GM18909 (cell line): ENCODE results near the gene DCAF5.
A peak's percentile ranks its signal among the peaks of the same experiment; 100 is the strongest.

Experiments used
- ATAC-seq: cut with Tn5 transposase; IDR thresholded peaks from one replicate; pipeline ENCODE4 v1.9.1; 2021; ENCODE audit warnings: mild to moderate bottlenecking; ENCODE audit not compliant: unreplicated experiment, poor library complexity

DCAF5 gene

DNA sequence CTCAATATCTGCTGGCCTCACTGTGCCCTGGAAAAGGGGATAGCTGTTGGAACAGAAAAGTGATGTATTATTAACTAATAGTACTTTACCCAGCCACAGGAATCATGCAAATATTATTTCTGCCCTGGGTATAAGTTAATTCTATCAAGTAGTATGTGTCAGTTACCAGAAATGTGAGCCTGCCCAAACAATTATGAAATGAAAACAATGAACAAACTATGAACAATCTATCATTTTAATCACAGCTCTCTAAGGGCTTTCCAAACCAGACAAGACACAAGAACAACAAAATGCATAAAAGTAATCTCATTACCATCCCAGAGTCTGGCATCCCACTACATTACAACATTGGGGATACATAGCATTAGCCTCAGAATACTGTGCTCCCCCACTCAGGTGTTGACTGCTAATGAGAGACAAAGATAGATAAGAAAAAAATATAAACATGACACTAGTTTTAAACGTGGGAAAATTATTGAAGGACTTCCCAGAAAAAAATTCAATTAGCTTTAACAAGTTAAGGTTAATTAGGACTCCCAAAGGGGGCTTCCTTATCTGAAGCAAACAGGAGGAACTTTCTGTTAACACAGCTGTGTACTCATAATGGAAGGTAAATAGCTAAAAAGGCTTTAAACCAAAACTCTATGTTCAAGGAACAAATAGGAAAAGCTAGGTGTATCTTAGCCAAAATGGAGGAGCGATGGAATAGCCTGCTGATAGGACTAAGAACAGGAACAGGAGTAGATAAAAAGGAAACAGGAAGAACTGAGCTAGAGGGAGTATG is 3.3 kb downstream of the DCAF5 start:
- no peak for ATAC-seq

- ATAC-seq = no peak
These were observed 10.8 kb downstream of the DCAF5 start for GRCh38 chr14:69142101-69142500.

- no peak for ATAC-seq
These were observed 11.4 kb downstream of the DCAF5 start for GRCh38 chr14:69141550-69141949.

- no peak for ATAC-seq
These were observed 13.2 kb downstream of the DCAF5 start for GRCh38 chr14:69139743-69140142.

DNA sequence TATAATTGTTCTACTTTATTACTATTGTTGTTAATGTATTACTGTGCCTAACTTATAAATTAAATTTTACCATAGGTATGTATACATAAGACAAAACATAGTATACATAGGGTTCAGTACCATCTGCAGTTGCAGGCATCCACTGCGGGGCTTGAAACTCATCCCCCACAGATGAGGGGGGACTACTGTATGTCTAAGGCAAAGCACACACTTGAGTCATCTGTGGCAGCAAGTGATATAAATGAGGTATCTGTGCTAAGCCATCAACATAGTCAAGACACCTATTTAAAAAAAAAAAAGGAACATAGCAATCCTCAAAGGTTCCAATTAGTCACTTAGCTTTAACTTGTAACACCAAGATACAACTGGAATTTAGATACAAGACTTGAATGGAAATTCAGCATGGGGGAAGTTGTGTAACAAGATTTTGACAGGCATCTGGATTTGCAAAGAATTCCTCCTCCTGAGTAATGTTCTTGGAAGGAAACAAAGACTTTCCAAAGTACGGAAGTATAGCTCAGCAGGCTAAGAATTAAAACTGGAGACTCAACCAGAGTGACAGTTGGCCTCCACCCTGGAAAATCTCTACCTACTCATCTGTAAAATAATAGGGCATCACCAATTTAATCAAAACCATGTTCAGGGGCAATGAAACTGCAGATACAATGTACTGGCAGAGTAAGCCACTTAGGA is 14.9 kb downstream of the DCAF5 start:
- no peak for ATAC-seq

- no peak for ATAC-seq
These were observed 15.5 kb downstream of the DCAF5 start for GRCh38 chr14:69137416-69137815.

DNA sequence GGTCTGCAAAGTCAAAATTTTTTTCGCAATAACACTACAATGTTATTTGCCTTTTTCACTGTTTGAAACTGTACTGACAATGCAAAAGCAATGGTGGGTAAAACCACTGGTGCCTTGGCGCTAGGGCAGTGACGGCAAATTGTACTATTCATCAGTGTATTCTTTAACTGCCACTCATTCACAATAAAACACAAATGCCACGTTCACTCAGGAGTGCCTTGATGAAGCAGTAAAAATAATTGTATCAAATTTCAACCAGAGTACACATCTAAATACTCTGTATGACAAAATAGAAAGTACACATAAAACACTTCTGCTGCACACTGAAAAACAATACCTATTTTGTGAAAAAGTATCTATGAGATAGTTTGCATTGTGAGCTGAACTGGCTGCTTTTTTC is 17.8 kb downstream of the DCAF5 start:
- ATAC-seq = no peak

DNA sequence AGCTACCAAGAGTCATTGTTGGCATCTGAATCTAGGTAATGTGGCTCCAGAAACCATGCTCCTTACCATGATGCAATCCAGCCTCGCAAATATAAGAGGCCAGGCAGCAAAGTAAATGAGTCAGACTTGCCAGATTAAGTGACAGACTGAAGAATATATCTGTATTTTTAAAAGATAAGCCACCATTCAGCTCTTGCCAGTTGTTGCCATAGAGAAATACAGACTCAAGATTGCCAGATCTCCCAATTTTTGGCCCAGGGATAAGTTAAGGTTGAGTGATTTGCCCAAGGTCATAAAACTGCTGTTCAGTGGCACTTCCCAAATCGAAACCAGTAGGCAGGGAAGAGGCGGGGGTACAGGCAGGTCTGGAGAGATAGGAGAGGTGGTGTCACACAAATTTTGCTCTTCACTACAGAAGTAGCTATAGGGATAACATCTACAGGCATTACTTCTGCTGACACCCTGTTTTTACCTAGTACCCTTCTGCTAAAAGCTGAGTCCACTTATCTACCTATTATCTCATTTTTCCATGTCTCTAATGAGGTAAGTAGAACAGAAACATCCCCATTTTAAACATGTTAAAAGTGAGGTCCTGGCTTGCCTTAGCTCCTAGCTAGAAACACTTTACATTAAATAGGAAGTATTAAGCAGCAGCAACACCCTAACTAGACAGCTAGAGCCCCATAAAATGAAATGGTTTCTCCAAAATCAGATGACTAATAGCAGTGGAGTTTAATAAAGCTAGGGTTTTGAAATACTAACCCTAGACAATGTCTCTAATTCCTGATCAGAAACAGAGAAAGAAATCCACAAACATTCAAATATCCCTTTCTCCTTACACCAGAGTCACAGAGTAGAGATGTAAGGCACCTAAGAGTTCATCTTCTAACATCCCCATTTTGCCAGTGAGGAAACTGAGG is 19.5 kb downstream of the DCAF5 start:
- no peak for ATAC-seq

DNA sequence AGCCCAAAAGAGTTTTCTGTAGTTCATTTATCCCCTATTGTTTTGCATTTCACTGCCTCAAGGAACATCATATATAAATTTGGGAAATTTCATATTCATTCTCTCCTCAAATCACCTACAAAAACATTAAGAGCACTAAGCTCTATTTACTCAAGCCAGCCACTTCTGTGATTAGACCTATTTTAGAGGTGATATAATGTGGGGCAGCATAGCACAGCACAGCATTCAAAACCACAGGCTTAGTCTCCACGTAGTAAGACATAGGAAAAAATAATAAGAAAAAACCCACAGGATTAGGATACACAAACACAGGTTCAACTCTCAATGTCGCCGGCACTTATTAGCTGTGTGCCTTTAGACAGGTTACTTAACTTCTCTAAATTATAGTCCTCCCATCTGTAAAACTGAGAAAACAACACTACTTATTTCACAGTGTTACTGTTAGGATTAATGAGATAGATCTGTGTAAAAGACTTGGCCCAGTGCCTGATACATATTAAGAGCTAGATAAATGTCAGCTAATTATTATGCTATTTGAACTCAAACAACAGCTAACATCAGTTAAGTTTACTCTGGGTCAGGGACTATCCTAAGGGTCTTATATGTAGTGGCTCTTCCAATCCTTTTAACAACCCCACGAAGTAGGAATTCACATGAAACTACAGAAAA is 20.3 kb downstream of the DCAF5 start:
- no peak for ATAC-seq

- no peak for ATAC-seq
These were observed 21.7 kb downstream of the DCAF5 start for GRCh38 chr14:69131176-69131575.

- ATAC-seq = peak; percentile 63
These were observed 23.5 kb downstream of the DCAF5 start for GRCh38 chr14:69129264-69129880.

DNA sequence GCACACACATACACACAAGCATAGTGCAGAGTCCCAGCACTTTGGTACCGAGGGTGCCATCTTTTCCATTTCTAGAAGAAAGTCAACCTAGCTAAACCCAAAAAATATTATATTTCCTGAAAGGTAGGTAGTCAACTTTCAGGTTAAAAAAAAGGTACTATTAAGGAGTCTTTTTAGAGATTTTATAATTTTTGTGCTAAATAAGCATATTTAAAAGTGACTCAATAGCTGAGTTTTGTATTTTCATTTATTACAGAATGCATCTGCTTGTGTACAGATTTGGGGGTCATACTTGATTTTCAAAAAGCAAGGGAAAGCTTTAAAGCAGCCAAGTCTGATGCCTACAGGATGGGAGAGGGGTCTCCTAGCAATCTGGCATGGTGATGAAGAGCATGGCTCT is 34.6 kb downstream of the DCAF5 start:
- no peak for ATAC-seq

DNA sequence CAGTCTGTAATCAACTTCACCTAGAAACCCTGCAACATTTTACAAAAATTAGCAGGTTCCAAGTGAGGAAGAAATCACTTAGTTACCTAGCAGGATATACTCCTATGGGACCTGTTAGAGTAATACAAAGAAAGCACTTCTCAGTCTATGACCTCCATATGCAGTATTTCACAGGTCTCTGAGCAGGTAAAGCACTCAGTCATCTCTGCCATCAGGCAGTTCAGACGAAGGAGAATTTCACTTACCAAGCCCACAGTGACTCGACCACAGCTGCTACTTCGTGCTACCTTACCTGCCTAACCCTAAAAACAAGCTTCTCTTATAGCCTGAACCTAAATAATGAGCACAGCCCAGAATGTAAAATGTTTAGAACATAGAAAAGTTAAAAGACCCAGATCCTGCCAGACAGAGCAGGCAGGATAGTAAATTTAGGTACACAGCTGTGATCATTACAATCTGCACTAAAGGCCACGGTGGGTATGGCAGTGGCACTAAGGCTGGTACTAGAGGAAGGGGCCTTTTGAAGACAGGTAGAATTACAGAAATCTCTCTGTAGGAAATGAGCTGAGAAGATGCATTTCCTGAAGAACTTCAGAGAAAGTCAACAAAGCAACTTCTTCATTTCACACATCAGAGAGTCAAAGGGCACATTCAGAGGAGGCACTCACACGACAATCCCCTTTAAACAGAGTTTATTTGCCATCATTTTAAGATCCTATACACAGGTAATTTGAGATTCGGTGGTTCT is 35.7 kb downstream of the DCAF5 start:
- no peak for ATAC-seq

GRCh38 chr14:69115407-69116185 is 37.3 kb downstream of the DCAF5 start:
- ATAC-seq = no peak

GRCh38 chr14:69114763-69115162 is 38.2 kb downstream of the DCAF5 start:
- no peak for ATAC-seq

GRCh38 chr14:69108358-69108757 is 44.6 kb downstream of the DCAF5 start:
- no peak for ATAC-seq

- ATAC-seq = no peak
These were observed 45.4 kb downstream of the DCAF5 start for GRCh38 chr14:69107407-69108003.

DNA sequence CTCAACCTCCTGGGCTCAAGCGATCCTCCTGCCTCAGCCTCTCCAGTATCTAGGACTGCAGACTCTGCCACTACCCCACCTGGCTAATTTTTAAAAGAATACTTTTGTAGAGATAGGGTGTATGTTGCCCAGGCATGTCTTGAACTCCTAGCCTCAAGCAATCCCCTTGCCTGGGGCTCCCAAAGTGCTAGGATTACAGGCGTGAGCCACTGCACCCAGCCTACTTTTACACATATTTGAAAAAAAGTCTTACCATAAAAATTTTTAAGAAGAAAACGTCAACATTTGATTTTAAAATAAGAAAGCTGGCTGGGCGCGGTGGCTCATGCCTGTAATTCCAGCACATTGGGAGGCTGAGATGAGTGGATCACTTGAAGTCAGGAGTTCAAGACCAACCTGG is 46.5 kb downstream of the DCAF5 start:
- ATAC-seq = no peak
